ENCODE measurements around the gene ADGRD1. TPM values are rescaled to one million over a fixed set of nuclear protein-coding genes. Genes with fewer than 3 reads are reported as not detected.
A peak's percentile ranks its signal among the peaks of the same experiment; 100 is the strongest.
"Not testable (repeated sequence)": the region's sequence is repeated elsewhere in the genome, so short reads cannot be mapped to it uniquely, and the experiment has no call there.

Gene ADGRD1
- total RNA-seq, 1 donor from 2014 or later, result 83.6 TPM

DNA sequence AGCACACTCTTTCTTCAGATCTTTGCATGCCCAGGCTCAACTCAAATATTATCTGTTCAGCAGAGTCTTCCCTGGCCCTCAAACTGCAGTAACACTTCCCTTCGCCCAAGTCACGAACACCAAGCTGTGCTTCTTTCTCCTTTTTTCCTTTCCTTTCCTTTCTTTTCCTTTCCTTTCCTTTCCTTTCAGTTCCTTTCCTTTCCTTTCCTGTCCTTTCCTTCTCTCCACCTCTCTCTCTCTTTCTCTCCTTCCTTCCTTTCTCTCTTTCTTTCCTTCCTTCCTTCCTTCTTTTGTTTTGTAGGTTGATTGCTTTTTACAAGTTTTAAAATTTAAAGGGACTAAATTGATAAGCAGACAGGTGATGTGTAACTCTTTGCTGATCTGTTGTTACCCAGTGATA, 19.0 kb upstream of the ADGRD1 start:
- DNase-seq, result no peak
- ATAC-seq, result no peak
- intact Hi-C loops (cut with micrococcal nuclease), result no loop called here

DNA sequence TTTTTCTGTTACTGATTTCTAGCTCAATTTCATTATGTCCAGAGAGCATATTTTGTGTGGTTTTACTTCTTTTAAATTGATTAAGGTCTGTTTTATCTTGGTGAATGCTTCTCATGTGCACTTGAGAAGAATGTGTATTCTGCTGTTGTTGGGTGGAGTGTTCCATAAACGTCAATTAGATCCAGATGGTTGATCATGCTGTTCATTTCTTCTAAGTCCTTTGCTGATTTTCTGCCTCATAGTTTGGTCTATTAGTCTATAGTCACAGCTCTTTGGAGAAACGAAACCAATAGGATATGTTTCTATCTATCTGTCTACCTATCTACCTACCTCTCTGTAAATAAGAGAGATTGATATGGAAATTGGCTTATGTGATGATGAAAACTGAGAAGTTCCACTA, 17.1 kb upstream of the ADGRD1 start:
- ATAC-seq (no peak), DNase-seq (no peak)
- intact Hi-C loops (cut with micrococcal nuclease), result no loop called here

DNA sequence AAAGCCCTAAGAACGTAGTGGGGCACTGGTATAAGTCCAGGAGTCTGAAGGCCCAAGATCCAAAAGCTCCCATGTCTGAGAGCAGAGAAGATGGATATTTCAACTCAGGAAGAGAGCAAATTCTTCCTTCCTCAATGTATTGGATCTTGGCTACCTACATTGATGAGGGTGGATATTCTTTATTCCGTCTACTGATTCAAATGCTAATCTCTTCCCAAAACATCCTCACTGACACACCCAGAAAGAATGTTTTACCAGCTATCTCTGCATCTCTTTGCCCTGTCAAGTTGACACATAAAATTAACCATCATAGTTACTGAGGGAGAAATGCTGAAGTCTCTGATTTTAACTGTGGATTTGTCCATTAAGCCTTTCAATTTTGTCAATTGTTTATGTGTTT, 16.6 kb upstream of the ADGRD1 start:
- ATAC-seq (no peak), DNase-seq (no peak)
- intact Hi-C loops (cut with micrococcal nuclease), result no loop called here

DNA sequence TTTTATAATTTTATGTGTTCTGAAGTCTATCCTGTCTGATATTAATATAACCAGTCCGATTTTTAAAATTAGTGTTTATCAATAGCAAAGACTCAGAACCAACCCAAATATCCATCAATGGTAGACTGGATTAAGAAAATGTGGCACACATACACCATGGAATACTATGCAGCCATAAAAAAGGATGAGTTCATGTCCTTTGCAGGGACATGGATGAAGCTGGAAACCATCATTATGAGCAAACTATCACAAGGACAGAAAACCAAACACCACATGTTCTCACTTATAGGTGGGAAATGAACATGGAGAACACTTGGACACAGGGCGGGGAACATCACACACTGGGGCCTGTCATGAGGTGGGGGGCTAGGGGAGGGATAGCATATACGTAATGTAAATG, 16.2 kb upstream of the ADGRD1 start:
- ATAC-seq; DNase-seq; intact Hi-C loops (cut with micrococcal nuclease): not testable (repeated sequence)

DNA sequence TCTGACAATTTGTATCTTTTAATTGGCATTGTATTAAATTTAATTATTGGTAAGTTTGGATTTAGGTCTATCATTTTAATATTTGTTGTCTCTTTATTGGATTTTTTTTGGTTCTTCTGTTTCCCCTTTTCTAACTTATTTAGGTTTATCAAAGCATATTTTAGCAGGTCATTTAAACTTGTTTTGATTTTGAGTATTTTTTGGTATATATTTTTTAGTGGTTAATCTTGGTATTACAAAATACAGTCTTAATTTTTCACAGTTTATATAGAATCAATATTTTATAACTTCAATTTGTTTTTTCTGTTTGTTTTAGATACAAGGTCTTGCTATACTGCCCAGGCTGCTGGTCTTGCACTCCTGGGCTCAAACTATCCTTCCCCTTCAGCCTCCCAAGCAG, 15.5 kb upstream of the ADGRD1 start:
- intact Hi-C loops (cut with micrococcal nuclease), result no loop called here
- DNase-seq, result no peak
- no peak for ATAC-seq

DNA sequence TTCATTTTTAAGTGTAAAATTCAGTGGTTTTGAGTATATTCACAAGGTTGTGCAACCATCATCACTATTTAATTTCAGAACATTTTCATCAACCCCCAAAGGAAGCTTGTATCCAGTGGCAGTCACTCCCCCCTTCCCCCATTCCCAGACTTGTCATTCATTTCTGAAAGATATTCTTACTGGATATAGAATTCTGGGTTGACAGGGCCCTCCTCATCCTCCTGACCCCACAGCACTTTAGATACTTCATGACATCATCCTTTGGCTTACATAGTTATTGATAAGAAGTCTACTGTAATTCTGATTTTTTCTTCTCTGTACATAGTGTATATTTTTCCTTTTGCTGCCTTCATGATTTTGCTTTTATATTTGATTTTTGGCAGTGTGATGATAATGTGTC, 8.8 kb upstream of the ADGRD1 start:
- no peak for DNase-seq
- intact Hi-C loops (cut with micrococcal nuclease), result no loop called here
- no peak for ATAC-seq

DNA sequence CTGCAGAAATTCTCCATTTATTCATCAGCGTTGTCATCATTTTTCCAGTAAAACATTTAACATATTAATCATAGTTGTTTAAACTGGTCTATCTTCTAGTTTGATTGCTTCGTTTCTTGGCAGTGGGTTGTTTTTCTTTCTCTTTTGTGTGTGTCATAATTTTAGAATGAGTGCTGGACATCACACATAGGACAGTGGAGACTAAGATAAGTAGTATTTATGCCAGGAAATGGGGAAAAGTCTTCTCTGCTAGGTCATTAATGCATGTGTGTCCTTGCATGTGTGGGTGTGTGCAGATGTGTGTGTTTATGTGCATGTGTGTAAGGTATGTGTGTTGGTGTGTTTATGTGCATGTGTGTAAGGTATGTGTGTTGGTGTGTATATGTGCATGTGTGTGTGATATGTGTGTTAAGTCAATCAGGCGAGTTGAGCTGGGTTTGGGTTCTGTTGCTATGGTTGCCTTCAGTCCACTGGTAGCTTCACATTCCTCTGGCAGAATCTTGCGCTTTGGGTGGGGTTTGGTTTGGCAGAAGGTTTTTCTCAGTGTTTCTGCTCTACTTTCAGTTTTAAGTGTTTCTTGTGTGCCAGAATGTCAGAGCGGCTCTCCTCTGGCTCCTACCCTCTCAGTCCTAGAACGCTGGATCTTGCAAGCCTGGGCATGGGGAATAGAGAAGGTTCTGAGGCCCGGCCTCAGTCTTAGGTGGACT, 7.8 kb upstream of the ADGRD1 start:
- intact Hi-C loops (cut with micrococcal nuclease), result no loop called here
- DNase-seq (no peak), ATAC-seq (peak; percentile 86)

DNA sequence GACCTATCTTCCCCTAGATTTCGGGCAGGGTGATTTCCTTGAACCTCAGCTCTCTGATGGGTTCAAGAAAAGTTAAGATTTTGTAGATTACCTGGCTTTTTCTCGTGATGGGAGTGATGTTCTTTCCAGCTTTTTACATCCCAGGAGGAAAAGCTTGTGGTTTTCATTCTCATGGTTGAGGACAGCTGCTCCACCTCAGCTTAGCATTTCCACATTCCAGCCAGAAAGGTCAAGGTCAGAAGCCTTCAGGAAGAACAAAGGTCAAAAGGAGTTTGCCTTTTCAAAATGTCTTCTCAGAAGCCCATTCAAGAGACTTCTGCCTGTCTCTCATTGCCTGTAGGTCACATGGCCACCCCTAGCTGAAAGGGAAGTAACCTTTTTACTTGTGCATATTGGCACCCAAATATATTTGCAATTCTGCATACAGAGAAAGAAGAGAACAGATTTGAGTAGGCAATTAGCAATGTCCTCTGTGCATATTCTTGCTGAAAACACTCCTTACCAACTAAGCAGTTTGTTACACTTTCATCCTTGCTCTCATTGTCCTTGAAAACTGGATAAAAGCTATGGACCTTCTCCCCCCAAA, 6.6 kb upstream of the ADGRD1 start:
- intact Hi-C loops (cut with micrococcal nuclease), result no loop called here

DNA sequence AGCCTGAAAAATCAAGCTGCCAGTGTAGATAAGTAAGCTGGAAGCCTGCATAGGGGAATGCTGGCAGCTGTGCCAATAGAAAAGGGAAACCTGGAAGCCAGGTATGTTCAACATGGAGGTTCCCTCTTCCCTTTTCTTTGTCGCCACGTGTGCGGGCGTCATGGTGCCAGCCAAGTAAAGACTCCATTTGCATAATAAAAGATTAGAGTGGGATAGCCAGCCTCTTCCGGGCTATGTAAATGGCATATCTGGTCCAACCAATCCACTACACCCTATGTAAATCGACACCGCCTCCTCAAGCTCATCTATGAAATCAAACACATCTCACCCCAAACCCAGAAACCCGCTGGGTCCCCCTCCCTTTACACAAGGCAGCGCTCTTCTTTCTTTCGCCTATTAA, 5.6 kb upstream of the ADGRD1 start:
- intact Hi-C loops (cut with micrococcal nuclease), result no loop called here
- ATAC-seq, result no peak
- no peak for DNase-seq

More for the DNA sequence above, 6.6 kb upstream of the ADGRD1 start:
- no peak for DNase-seq
- no peak for ATAC-seq

DNA sequence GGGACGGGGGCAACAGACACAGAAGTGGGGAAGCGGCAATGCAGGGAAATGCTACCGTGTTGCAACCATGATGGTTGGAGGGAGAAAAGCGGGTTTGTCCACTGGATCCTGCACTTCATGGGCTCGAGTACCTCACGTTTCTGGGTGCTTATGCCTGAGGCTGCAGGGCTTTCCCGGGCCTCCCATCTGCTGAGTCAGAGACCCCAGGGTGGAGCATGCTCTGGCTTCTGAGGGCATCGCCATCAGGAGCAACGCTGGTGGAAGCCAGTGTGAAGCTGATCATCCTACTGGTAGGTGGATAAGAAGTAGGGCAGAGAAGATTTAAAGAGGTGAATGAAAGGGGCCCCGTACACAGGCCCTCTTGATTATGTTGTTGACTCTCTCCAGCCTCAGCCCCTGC, 5.0 kb upstream of the ADGRD1 start:
- intact Hi-C loops (cut with micrococcal nuclease), result no loop called here
- ATAC-seq (no peak), DNase-seq (no peak)

DNA sequence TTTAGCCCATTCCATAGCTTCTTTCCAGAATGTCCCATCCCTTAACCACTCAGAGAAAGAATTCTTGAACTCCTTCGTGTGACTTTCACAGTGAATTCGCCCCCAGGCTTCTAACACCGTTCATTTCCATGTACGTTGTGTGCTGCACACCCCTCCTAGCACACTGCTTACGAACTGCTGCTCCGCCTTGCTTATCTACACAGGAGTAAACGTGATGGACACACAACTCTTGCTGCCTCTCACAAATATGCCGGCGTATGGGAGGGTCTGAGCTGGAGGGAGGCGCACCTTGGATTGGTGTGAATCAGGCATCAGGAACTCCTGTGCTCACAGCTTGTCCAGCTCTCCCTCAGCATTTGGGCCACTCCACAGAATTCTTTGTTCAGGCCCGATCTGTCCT, 3.9 kb upstream of the ADGRD1 start:
- DNase-seq (no peak), ATAC-seq (no peak)
- intact Hi-C loops (cut with micrococcal nuclease), result no loop called here

DNA sequence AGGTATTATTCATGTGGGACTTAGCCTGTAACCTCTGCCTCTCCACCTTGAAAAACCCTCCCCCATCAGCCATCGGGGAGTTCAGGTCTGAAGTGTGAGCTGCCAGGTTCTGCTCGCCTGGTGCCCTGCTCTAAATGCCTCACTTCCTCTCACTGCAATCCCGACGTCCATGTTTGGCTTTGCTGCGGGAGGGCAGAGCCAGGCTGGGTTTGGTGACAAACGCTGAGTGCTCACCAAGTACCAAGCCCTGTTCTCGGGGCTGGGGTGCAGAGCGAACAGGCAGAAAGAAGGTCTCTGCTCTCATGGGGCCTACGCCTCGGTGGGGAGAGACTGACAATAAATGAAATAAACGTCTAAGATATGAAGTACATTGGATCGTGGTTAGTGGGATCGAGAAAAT, 2.1 kb upstream of the ADGRD1 start:
- DNase-seq, result no peak
- intact Hi-C loops (cut with micrococcal nuclease), result no loop called here

DNA sequence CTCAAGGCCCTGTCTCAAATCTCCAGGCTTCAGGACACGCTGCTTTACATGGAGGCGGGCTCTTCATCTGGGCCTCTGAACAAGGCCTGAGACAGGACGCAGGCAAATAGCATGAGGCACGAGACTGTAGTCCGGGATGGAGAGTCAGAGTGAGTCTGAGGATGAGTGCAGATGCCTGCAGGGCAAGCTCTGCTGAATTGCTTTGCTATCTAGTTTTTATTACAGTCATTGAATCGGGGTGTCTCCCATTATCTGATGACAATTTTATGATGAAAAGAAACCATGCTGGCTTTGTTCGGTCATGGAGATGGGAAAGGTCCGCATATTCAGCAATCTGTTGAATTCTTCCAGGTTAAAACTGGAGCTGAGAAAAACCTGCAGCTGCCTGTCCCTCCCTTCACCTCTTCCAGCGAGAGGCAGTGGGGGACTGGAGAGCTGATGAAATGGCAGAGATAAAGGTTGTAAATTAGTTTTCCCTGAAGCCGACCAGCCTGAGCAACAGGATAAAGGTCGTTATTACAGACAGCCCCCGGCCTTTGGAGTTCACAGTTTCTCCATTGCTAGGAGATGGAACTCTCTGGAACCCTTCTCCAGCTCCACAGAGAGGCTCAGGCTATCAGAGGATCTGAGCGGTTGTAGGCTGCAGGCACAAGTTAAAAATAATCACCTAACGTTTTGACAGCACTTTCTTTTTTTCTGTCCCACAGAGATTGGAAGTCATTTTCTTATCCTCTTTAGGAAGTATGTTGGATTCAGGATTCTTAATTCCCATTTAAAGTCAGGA, 1.3 kb upstream of the ADGRD1 start:
- DNase-seq (no peak), ATAC-seq (no peak)
- intact Hi-C loops (cut with micrococcal nuclease), result no loop called here

More for the DNA sequence above, 2.1 kb upstream of the ADGRD1 start:
- ATAC-seq, result no peak

DNA sequence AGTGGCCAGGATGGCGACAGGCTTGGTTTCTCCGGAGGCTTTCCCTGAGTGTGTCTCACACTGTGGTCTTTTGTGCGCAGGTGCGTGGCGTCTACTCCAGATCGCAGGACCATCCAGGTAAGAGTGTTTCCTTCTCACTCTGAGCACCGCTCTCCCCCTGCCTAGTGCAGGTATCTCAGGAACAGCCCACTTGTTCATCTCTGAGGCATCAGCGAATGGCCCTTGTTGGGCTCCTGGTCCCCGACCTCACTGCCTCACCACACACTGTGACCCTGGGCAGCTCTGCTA, 781 bp downstream of the ADGRD1 start:
- DNase-seq (no peak), ATAC-seq (peak; percentile 29)
- intact Hi-C loops (cut with micrococcal nuclease), result no loop called here

DNA sequence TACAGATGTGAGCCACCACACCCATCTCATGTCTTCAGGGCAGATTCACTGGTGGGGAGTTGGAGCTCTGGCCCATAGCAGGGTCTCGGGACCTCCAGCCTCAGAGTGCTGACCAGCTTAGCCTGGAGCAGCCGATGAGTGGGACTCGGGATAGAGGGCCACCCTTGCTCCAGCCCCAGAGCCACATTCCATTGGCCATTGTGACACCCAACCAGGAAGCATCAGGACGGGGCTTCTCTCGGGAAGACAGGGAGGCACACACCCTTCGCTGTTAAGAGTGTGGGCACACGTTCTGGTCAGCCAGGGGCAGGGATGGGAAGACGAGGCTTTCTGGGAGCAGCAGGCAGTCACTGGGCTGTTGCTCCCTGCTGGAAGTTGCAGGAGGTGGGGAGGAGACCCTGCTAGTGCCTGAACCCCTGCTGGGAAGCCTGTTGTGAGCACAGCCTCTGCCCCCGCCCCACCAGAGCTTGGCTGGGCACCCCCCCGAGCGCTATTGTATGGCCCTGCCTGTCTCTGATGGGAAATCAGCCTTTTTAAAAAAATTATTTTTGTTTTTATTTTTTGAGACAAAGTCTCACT, 1.6 kb downstream of the ADGRD1 start:
- intact Hi-C loops (cut with micrococcal nuclease), result no loop called here
- ATAC-seq, result peak; percentile 64
- peak; percentile 56 for DNase-seq

DNA sequence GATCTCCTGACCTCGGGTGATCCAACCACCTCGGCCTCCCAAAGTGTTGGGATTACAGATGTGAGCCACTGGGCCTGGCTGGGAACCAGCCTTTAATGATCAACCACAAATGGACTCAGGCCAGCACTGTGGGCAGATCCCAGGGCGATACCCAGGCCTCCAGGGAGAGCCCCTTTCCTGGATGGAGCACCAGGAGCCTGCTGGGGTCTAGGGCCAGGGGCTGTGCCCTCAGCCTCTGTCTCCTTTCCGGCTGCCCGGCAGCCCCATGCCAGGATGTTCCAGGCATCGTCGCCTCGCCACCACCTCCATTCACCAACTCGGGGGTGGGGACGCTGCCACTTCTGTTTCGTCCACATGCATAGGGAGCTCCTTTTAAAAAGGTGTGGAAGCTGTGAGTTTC, 2.3 kb downstream of the ADGRD1 start:
- intact Hi-C loops (cut with micrococcal nuclease), result no loop called here
- DNase-seq (no peak), ATAC-seq (no peak)

DNA sequence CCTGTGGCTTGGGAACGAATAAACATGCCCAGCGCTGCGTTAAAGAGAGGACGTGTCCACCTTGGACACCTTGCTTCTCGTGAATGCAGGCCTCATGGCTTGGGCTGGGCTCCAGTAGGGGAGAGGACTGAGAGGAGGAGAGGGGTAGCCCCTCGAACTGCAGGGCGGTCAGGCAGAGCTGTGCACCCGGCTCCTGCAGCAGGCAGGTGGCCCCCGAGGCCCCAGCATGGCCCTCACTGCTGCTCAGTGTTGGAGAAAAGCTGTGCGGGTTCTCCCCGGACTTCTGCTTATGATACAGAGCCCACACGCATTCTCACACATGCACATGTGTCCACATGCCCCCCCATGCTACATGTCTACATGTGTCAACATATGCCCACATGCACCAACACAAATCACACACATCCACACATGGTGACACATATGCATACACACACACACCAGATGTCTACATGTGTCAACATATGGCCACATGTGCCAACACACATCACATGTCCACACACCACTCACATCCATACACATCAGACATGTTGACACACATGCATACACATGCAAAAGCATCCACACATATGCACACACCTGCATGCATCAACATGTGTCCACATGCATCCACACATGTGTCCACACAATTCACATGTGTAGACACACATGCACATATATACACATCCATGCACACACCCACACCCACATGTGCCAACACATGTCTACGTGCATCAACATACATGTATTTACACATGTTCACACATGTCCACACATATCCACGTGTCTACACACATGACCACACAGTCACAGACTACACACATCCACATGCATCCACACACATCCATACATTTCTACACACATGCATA, 3.0 kb downstream of the ADGRD1 start:
- intact Hi-C loops (cut with micrococcal nuclease), result no loop called here
- DNase-seq (peak; percentile 21), ATAC-seq (no peak)

DNA sequence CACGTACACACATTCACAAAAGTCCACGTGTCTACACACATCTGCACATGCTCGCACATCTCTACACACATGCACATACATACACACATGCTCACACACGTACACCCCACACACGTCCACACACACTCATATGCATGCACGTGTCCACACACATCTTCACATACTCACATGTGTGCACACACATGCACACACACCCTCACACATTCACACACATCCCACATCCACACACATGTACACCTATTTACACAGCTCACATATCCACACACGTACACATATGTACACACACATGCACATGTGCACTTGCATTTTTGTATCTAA, 3.6 kb downstream of the ADGRD1 start:
- intact Hi-C loops (cut with micrococcal nuclease), result no loop called here
- no peak for ATAC-seq
- DNase-seq, result no peak

DNA sequence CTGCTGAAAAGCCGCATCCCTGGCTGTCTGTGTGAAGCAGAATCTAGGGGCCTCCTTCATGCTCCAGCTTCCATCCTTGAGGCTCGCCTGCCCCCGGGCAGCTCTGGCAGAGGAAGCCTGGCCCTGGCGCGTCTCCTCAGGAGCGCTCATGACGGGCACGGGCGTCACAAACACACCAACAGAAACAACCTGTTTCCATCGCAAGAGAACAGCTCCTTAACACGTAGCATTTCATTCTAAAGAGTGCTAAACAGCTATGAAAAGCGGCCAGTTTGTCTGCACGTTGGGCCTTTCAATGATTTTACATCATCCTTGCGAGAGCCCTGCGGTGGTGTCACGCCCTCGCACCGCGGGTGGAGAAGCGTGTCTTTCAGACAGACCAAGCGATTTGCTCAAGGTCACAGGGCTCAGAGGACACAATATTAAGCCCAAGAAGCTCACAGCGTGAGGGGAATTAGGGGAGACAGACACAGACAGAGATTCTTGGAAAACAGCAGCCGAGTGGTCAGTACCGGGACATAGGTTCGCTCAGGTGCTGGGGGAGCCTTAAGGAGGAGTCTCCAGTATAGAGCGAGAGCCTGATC, 4.9 kb downstream of the ADGRD1 start:
- intact Hi-C loops (cut with micrococcal nuclease), result no loop called here
- DNase-seq (peak; percentile 29), ATAC-seq (no peak)
